ENCODE data around the gene U2SURP. TPM values are rescaled to one million over a fixed set of nuclear protein-coding genes. Genes with fewer than 3 reads are reported as not detected.
"Not testable (repeated sequence)": the region's sequence is repeated elsewhere in the genome, so short reads cannot be mapped to it uniquely, and the experiment has no call there.

Gene U2SURP
- total and polyA plus RNA-seq, 12 donors: 14.1 to 49.3 (median 40.2) TPM

DNA sequence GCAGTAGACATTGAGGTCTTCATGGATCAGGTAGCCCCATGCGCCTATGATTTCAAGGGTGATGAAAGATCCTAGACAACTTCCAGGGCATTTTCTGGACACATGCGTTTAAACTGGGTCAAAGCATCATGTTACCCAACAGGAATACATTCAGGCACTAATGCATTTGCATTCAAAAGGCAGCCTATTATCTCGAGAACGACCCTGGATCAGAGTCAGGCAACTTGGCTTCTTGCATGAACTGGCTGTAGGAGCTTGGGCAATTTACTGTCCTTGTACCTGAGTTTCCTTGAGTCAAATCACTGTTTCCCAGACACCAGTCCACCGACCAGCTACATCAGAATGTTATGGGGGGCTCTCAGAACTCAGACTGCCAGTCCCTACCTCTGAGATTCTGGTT, 66.7 kb downstream of the U2SURP start:
- Histone ChIP-seq H3K9me3 (no peaks in the 10 kb centered on the region), H3K27me3 (no peaks in the 10 kb centered on the region), H3K4me3 (no peak overlapping the region), H3K4me1 (no peaks in the 10 kb centered on the region), H3K27ac (no peak overlapping the region), H3K36me3 (peaks cover 0 to 9% (median 0%) of the 10 kb centered on the region in 9 donors)
- TF ChIP-seq, protein P1, sequence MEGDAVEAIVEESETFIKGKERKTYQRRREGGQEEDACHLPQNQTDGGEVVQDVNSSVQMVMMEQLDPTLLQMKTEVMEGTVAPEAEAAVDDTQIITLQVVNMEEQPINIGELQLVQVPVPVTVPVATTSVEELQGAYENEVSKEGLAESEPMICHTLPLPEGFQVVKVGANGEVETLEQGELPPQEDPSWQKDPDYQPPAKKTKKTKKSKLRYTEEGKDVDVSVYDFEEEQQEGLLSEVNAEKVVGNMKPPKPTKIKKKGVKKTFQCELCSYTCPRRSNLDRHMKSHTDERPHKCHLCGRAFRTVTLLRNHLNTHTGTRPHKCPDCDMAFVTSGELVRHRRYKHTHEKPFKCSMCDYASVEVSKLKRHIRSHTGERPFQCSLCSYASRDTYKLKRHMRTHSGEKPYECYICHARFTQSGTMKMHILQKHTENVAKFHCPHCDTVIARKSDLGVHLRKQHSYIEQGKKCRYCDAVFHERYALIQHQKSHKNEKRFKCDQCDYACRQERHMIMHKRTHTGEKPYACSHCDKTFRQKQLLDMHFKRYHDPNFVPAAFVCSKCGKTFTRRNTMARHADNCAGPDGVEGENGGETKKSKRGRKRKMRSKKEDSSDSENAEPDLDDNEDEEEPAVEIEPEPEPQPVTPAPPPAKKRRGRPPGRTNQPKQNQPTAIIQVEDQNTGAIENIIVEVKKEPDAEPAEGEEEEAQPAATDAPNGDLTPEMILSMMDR (IDR thresholded peaks at IDR 0.05): no peak
- DNase-seq (no peak), ATAC-seq (no peak)
- 69 to 76% methylated on average over 5 of the region's 5 CpGs for WGBS, 2 donors
- intact Hi-C loops (cut with DNase I): no loop called here

DNA sequence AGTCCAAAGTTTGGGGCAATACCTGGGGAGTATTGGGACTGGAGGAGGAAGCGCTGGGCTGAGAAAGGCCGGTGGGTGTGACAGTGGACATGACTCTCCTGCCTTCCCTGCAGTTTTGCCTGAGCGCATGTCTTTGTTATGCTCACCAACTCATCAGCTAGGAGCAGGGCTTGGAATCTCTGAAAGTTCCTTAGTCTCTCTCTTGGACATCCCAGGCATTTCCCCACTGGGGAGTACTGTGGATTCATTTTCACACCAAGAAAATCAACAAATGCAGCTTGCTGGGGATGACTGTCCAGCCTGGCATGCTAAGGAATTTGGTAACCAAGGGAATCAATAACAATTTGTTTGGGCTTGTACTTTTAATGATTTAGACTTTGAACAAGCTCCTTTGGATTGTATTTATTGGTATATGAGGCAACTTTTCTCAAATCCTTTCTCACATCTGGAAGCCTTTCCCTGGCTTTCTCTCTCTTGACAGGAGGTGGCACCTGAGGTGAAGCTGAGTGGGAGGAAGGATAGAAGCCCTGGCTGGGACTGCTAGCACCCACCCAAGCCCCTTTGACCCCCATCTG, 69.7 kb downstream of the U2SURP start:
- Histone ChIP-seq H3K4me1 (no peaks in the 10 kb centered on the region), H3K9me3 (no peaks in the 10 kb centered on the region), H3K27ac (no peak overlapping the region), H3K36me3 (no peaks in the 10 kb centered on the region), H3K27me3 (no peaks in the 10 kb centered on the region), H3K4me3 (no peak overlapping the region)
- no peak for ATAC-seq
- intact Hi-C loops (cut with DNase I): no loop called here
- TF ChIP-seq, protein P1 (IDR thresholded peaks at IDR 0.05): no peak
- no peak for DNase-seq
- 68 to 73% methylated on average over 3 of the region's 3 CpGs for WGBS, 2 donors

DNA sequence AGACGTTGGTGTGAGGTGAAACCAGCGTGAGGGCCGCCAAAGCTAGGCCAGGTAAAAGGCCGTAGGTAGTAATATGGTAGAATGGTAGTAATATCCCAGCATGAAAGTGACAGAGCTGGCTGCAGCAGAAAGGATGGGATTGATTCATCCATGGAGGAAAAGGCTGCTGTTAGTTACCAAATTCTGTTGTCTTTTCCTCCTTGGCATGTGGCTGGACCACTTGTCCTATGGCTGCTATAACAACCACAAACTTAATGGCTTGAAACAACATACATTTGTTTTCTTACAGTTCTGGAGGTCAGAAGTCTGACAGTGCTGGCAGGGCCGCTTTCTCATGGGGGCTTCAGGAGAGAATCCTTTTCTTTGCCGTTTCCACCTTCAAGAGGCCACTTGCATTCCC, 70.4 kb downstream of the U2SURP start:
- ATAC-seq: no peak
- Histone ChIP-seq H3K4me1 (no peaks in the 10 kb centered on the region), H3K27ac (no peak overlapping the region), H3K9me3 (no peaks in the 10 kb centered on the region), H3K27me3 (no peaks in the 10 kb centered on the region), H3K4me3 (no peak overlapping the region), H3K36me3 (no peaks in the 10 kb centered on the region)
- 91 to 93% methylated on average over 6 of the region's 6 CpGs for whole genome bisulfite sequencing, 2 donors
- no peak for DNase-seq
- intact Hi-C loops (cut with DNase I): no loop called here
- TF ChIP-seq, protein P1 (IDR thresholded peaks at IDR 0.05): no peak

DNA sequence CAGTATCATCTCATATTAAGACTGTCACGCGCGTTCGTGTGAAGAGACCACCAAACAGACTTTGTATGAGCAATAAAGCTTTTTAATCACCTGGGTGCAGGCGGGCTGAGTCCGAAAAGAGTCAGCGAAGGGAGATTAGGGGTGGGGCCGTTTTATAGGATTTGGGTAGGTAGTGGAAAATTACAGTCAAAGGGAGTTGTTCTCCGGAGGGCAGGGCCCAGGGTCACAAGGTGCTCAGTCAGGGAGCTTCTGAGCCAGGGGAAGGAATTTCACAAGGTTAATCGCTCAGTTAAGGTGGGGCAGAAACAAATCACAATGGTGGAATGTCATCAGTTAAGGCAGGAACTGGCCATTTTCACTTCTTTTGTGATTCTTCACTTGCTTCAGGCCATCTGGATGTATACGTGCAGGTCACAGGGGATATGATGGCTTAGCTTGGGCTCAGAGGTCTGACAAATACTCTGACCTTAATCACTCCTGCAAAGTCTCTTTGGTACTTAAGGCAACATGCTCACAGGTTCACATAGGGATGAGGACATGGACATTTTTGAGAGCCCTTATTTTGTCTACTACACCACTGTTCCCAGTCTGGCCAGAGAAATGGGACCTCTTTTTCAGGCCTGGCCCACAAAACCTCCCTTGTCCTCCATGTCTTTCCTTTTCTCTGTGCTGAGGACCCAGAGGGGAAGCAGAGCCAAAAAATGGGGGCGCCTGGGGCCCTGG, 71.1 kb downstream of the U2SURP start:
- H3K27ac ChIP-seq; H3K4me3 ChIP-seq; H3K9me3 ChIP-seq; ATAC-seq; H3K36me3 ChIP-seq; H3K27me3 ChIP-seq; intact Hi-C loops (cut with DNase I); DNase-seq; H3K4me1 ChIP-seq: not testable (repeated sequence)
- 94% methylated on average over 12 of the region's 12 CpGs for WGBS, 2 donors

DNA sequence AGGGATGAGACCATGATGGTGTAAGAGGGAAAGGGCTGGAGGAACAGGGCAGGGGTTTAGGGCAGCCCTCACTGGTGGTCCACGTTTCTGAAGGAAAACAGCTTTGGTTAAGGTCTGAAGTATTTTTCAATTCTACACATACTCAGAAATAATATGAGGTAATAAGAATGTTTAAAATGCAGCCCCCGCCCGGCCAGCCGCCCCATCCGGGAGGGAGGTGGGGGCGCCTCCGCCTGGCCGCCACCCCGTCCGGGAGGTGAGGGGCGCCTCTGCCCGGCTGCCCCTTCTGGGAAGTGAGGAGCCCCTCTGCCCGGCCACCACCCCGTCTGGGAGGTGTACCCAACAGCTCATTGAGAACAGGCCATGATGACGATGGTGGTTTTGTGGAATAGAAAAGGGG, 72.2 kb downstream of the U2SURP start:
- H3K4me1 ChIP-seq; intact Hi-C loops (cut with DNase I); DNase-seq; H3K9me3 ChIP-seq; H3K27me3 ChIP-seq; H3K36me3 ChIP-seq; ATAC-seq; H3K4me3 ChIP-seq; H3K27ac ChIP-seq: not testable (repeated sequence)
- 92 to 95% methylated on average over 13 to 14 of the region's 15 CpGs for WGBS, 2 donors

DNA sequence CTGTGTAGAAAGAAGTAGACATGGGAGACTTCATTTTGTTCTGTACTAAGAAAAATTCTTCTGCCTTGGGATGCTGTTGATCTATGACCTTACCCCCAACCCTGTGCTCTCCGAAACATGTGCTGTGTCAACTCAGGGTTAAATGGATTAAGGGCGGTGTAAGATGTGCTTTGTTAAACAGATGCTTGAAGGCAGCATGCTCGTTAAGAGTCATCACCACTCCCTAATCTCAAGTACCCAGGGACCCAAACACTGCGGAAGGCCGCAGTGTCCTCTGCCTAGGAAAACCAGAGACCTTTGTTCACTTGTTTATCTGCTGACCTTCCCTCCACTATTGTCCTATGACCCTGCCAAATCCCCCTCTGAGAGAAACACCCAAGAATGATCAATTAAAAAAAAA, 72.6 kb downstream of the U2SURP start:
- H3K27ac ChIP-seq; H3K9me3 ChIP-seq; ATAC-seq; H3K4me3 ChIP-seq; H3K4me1 ChIP-seq; intact Hi-C loops (cut with DNase I); H3K36me3 ChIP-seq; DNase-seq; H3K27me3 ChIP-seq: not testable (repeated sequence)
- WGBS, 2 donors: 67 to 76% methylated on average over 3 to 5 of the region's 5 CpGs
